Transverse colon (tissue), 4 donors: Measurements from ENCODE around the gene GOPC.

ENCODE experiments used
- EP300 ChIP-seq: sonication (generic); formaldehyde crosslinking; IDR thresholded peaks from one replicate; pipeline ENCODE4 v1.6.1; 2017; ENCODE audit warnings: antibody characterized with exemption, low read depth
- POLR2A ChIP-seq: fragments of 450-650 bp; IDR thresholded peaks from one replicate; pipeline ENCODE4 v1.6.1; 2016; ENCODE audit warnings: antibody characterized with exemption, mild to moderate bottlenecking, moderate library complexity
- POLR2AphosphoS5 ChIP-seq, 3 donors: sonication (generic); formaldehyde crosslinking; IDR thresholded peaks; one replicate each; pipeline ENCODE4 v1.6.1; 2016; ENCODE audit warnings: antibody characterized with exemption in 3 of 3
- TF ChIP-seq, protein P1 (sequence below), 5 experiments: fragments of 200-600 bp in 3 of 5; fragments of 450-650 bp in 2 of 5; sonication (generic) in 3 of 5; IDR thresholded peaks; 1 replicate in 2 of 5; 2 replicates in 3 of 5; pipeline ENCODE4 v1.5.1; 2016 to 2017; ENCODE audit warnings: antibody characterized with exemption in 5 of 5, inconsistent platforms in 3 of 5, mild to moderate bottlenecking in 2 of 5, moderate library complexity in 1 of 5

DNA sequence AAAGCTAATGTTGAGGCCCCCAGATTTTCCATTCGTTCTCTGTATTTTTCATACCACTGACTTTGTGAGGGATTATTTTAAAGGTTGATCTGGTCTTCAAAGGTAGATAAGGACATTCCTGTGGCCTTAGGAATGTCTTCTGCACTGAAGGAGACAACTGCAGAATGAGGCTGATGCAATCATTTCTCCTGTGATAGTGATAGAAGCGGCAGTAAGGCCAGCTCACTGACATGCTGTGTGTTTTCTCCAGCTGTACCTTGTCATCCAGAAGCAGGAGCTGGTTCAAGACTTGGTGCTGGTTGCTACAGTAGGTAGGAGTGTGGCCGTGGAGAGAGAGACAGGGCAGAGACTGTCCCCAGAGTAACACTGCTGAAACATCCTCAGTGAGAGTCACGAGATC lies 66.0 kb downstream of the GOPC start:
- TF ChIP-seq, protein P1, sequence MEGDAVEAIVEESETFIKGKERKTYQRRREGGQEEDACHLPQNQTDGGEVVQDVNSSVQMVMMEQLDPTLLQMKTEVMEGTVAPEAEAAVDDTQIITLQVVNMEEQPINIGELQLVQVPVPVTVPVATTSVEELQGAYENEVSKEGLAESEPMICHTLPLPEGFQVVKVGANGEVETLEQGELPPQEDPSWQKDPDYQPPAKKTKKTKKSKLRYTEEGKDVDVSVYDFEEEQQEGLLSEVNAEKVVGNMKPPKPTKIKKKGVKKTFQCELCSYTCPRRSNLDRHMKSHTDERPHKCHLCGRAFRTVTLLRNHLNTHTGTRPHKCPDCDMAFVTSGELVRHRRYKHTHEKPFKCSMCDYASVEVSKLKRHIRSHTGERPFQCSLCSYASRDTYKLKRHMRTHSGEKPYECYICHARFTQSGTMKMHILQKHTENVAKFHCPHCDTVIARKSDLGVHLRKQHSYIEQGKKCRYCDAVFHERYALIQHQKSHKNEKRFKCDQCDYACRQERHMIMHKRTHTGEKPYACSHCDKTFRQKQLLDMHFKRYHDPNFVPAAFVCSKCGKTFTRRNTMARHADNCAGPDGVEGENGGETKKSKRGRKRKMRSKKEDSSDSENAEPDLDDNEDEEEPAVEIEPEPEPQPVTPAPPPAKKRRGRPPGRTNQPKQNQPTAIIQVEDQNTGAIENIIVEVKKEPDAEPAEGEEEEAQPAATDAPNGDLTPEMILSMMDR (IDR thresholded peaks at IDR 0.05), result no peak
- TF ChIP-seq POLR2A, result no peak
- TF ChIP-seq EP300, result no peak
- no peak for TF ChIP-seq POLR2AphosphoS5 (IDR thresholded peaks at IDR 0.05)
